Occipital lobe (tissue), 2 donors: ENCODE measurements around the gene UFSP1. TPM values are rescaled to one million over a fixed set of nuclear protein-coding genes. Genes with fewer than 3 reads are reported as not detected.

Experiments used
- DNase-seq: peaks from one replicate; lab custom pipeline; 2025; lab: John Stamatoyannopoulos, UW
- total RNA-seq: library from RNA; depleted of rRNA; stranded (reverse); fragments of >200 nt; gene quantifications from one replicate; pipeline ENCODE4 v1.2.3, GENCODE V29; 2014

Gene UFSP1
- total RNA-seq, 1 donor from 2014 or later: 2.5 TPM

GRCh38 chr7:100895956-100896731 lies 6.6 kb upstream of the UFSP1 start:
- no peak for DNase-seq

- no peak for DNase-seq
Observed at GRCh38 chr7:100895701-100895955, 6.1 kb upstream of the UFSP1 start, which contains the start of gene ACHE. Gene ACHE (minus strand): TSS chr7:100895888. CDS start chr7:100894232, 1,656 bp downstream.

- peak; percentile 15 for DNase-seq
Observed at GRCh38 chr7:100894860-100895700, 5.6 kb upstream of the UFSP1 start.

- DNase-seq: no peak
Observed at GRCh38 chr7:100893910-100894721, 4.6 kb upstream of the UFSP1 start.

- DNase-seq: no peak
Observed at GRCh38 chr7:100893318-100893895, 3.9 kb upstream of the UFSP1 start.

GRCh38 chr7:100892364-100893317 lies 3.1 kb upstream of the UFSP1 start:
- DNase-seq: no peak

GRCh38 chr7:100891568-100892247 lies 2.2 kb upstream of the UFSP1 start:
- DNase-seq: no peak

GRCh38 chr7:100890653-100891567 lies 1.4 kb upstream of the UFSP1 start:
- no peak for DNase-seq

GRCh38 chr7:100888291-100888987 lies 1.1 kb downstream of the UFSP1 start:
- no peak for DNase-seq

- no peak for DNase-seq
Observed at GRCh38 chr7:100887516-100888290, 1.8 kb downstream of the UFSP1 start.

GRCh38 chr7:100886936-100887515 lies 2.5 kb downstream of the UFSP1 start:
- DNase-seq: no peak

GRCh38 chr7:100886142-100886935 lies 3.2 kb downstream of the UFSP1 start:
- DNase-seq: no peak

GRCh38 chr7:100885440-100886141 lies 3.9 kb downstream of the UFSP1 start:
- DNase-seq: no peak

GRCh38 chr7:100884736-100885439 lies 4.6 kb downstream of the UFSP1 start:
- DNase-seq: no peak
